H1 (cell line): ENCODE measurements around the gene DIP2B. TPM values are rescaled to one million over a fixed set of nuclear protein-coding genes. Genes with fewer than 3 reads are reported as not detected.

Source experiments
- CTCF ChIA-PET: fragments of 300-600 bp; sonication (Branson Sonifier 250); formaldehyde crosslinking; loops from one replicate; lab custom pipeline; 2021; ENCODE audit not compliant: partially characterized antibody; lab: Charles Lee
- POLR2A ChIA-PET: fragments of 300-600 bp; sonication (Branson Sonifier 250); formaldehyde crosslinking; loops from one replicate; lab custom pipeline; 2021; ENCODE audit warnings: inconsistent platforms; ENCODE audit not compliant: partially characterized antibody; lab: Charles Lee
- DNase-seq, 2 experiments: peaks; one replicate each; pipeline versions ENCODE4 v3.0.0 to v3.0.0-alpha.2; 2010 to 2022; ENCODE audit warnings: low spot score in 2 of 2, low read depth in 1 of 2, mixed read lengths in 1 of 2
- FAIRE-seq: peaks from 2 replicates; lab custom pipeline; 2011; peaks lifted over from hg19 to GRCh38; lab: Jason Lieb, UNC
- H2AFZ ChIP-seq: 2 replicates; pipeline ENCODE4 v1.8.1; 2012; ENCODE audit warnings: low read length, inconsistent platforms
- H2AK5ac ChIP-seq: 2 replicates; pipeline ENCODE4 v1.6.1; 2013; ENCODE audit warnings: low read depth, low read length
- H2BK120ac ChIP-seq: replicated peaks from 2 replicates; pipeline ENCODE3; 2013; ENCODE audit warnings: low read depth, low read length, inconsistent platforms
- H2BK12ac ChIP-seq: 2 replicates; pipeline ENCODE4 v1.6.1; 2013; ENCODE audit warnings: low read depth, low read length
- H2BK15ac ChIP-seq: 2 replicates; pipeline ENCODE4 v1.6.1; 2013; ENCODE audit warnings: low read length
- H2BK20ac ChIP-seq: 2 replicates; pipeline ENCODE4 v1.6.1; 2013; ENCODE audit warnings: low read length
- H2BK5ac ChIP-seq: 2 replicates; pipeline ENCODE4 v1.6.1; 2013; ENCODE audit warnings: low read depth, low read length
- H3K14ac ChIP-seq: 2 replicates; pipeline ENCODE4 v1.6.1; 2013; ENCODE audit warnings: inconsistent platforms; ENCODE audit not compliant: insufficient read length
- H3K18ac ChIP-seq: 2 replicates; pipeline ENCODE4 v1.6.1; 2013; ENCODE audit warnings: low read length; ENCODE audit errors: extremely low read depth
- H3K23ac ChIP-seq: 2 replicates; pipeline ENCODE4 v1.6.1; 2013; ENCODE audit warnings: inconsistent platforms; ENCODE audit not compliant: insufficient read length
- H3K23me2 ChIP-seq: 2 replicates; pipeline ENCODE4 v1.6.1; 2013; ENCODE audit warnings: low read depth, low read length
- H3K27ac ChIP-seq: 2 replicates; pipeline ENCODE4 v1.6.1; 2011; ENCODE audit warnings: low read depth, low read length, inconsistent platforms
- H3K27me3 ChIP-seq, 4 experiments: replicated peaks in 1 of 4; 1 replicate in 1 of 4; 2 replicates in 3 of 4; pipeline versions ENCODE4 v1.6.1 to v1.8.1; 2011 to 2013; ENCODE audit warnings: low read length in 3 of 4, mild to moderate bottlenecking in 3 of 4, inconsistent platforms in 2 of 4, mixed read lengths in 2 of 4, moderate library complexity in 1 of 4; ENCODE audit not compliant: control insufficient read depth in 3 of 4, insufficient read depth in 3 of 4; ENCODE audit errors: extremely low read depth in 1 of 4
- H3K36me3 ChIP-seq, 4 experiments: 2 replicates each; pipeline versions ENCODE4 v1.6.1 to v1.8.1; 2011 to 2013; ENCODE audit warnings: mild to moderate bottlenecking in 4 of 4, low read length in 3 of 4, moderate library complexity in 2 of 4, control low read depth in 1 of 4, inconsistent platforms in 1 of 4; ENCODE audit not compliant: insufficient read depth in 4 of 4, control insufficient read depth in 2 of 4
- H3K4ac ChIP-seq: replicated peaks from 2 replicates; pipeline ENCODE3; 2013; ENCODE audit warnings: low read length, low read depth, mixed read lengths, inconsistent platforms; ENCODE audit not compliant: insufficient read length
- H3K4me1 ChIP-seq, 4 experiments: replicated peaks in 1 of 4; 1 replicate in 1 of 4; 2 replicates in 3 of 4; pipeline versions ENCODE4 v1.6.1 to v1.8.1; 2011 to 2013; ENCODE audit warnings: low read length in 3 of 4, inconsistent platforms in 2 of 4, mixed read lengths in 1 of 4; ENCODE audit not compliant: insufficient read depth in 4 of 4, control insufficient read depth in 3 of 4
- H3K4me2 ChIP-seq, 2 experiments: 2 replicates each; pipeline versions ENCODE4 v1.6.1 to v1.8.1; 2011 to 2013; ENCODE audit warnings: low read depth in 2 of 2, low read length in 2 of 2, control low read depth in 1 of 2, inconsistent platforms in 1 of 2, mild to moderate bottlenecking in 1 of 2; ENCODE audit not compliant: insufficient read depth in 1 of 2
- H3K4me3 ChIP-seq, 4 experiments: fragments of 200-600, 300-600 bp in 1 of 4; sonication (generic), shearing (Covaris generic), sonication (Bioruptor Twin) in 1 of 4; 2 replicates each; pipeline versions ENCODE4 v1.5.1 to v1.8.1; 2011 to 2016; ENCODE audit warnings: low read length in 4 of 4, low read depth in 3 of 4, control low read depth in 2 of 4, inconsistent platforms in 2 of 4, mild to moderate bottlenecking in 2 of 4, mixed read lengths in 1 of 4, moderate library complexity in 1 of 4; ENCODE audit not compliant: insufficient read depth in 2 of 4; ENCODE audit errors: extremely low read depth in 1 of 4
- H3K56ac ChIP-seq: replicated peaks from 2 replicates; pipeline ENCODE3; 2013; ENCODE audit warnings: low read depth, mild to moderate bottlenecking, mixed read lengths, low read length, inconsistent platforms; ENCODE audit not compliant: insufficient read length
- H3K79me1 ChIP-seq: 2 replicates; pipeline ENCODE4 v1.6.1; 2013; ENCODE audit warnings: low read depth, low read length, control low read depth
- H3K79me2 ChIP-seq, 2 experiments: 2 replicates each; pipeline versions ENCODE4 v1.6.1 to v1.8.1; 2012 to 2013; ENCODE audit warnings: low read length in 2 of 2, mild to moderate bottlenecking in 2 of 2, inconsistent platforms in 1 of 2; ENCODE audit not compliant: insufficient read depth in 2 of 2, control insufficient read depth in 1 of 2
- H3K9ac ChIP-seq, 4 experiments: replicated peaks in 1 of 4; 1 replicate in 1 of 4; 2 replicates in 3 of 4; pipeline versions ENCODE4 v1.6.1 to v1.8.1; 2011 to 2013; ENCODE audit warnings: low read depth in 3 of 4, low read length in 3 of 4, control low read depth in 2 of 4, mild to moderate bottlenecking in 2 of 4, moderate library complexity in 2 of 4, inconsistent platforms in 1 of 4; ENCODE audit errors: extremely low read depth in 1 of 4
- H3K9me3 ChIP-seq, 2 experiments: 2 replicates each; pipeline versions ENCODE4 v1.6.1 to v1.8.1; 2012 to 2013; ENCODE audit warnings: mild to moderate bottlenecking in 2 of 2, moderate library complexity in 2 of 2, control low read depth in 1 of 2, inconsistent platforms in 1 of 2, low read depth in 1 of 2, low read length in 1 of 2, mixed read lengths in 1 of 2; ENCODE audit not compliant: insufficient read depth in 2 of 2
- H4K20me1 ChIP-seq, 2 experiments: replicated peaks in 1 of 2; 2 replicates each; pipeline versions ENCODE3 to v1.8.1; 2011 to 2013; ENCODE audit warnings: inconsistent platforms in 2 of 2, low read length in 2 of 2, mild to moderate bottlenecking in 1 of 2; ENCODE audit not compliant: insufficient read depth in 2 of 2, control insufficient read depth in 1 of 2
- H4K5ac ChIP-seq: 2 replicates; pipeline ENCODE4 v1.6.1; 2013; ENCODE audit warnings: low read length, low read depth, mixed read lengths, inconsistent platforms; ENCODE audit not compliant: insufficient read length
- H4K8ac ChIP-seq: 2 replicates; pipeline ENCODE4 v1.8.0; 2013; ENCODE audit warnings: mild to moderate bottlenecking, moderate library complexity, low read length, inconsistent platforms; ENCODE audit not compliant: insufficient read depth; ENCODE audit errors: extremely low read depth
- H4K91ac ChIP-seq: replicated peaks from 2 replicates; pipeline ENCODE3; 2013; ENCODE audit warnings: low read length, mixed read lengths, inconsistent platforms; ENCODE audit not compliant: insufficient read length
- CHD2 ChIP-seq: IDR thresholded peaks from 2 replicates; pipeline ENCODE4 v1.6.1; 2012; ENCODE audit warnings: low read length, improper control_type of control experiment
- EZH2 ChIP-seq: fragments of 200-600 bp; sonication (generic); IDR thresholded peaks from 2 replicates; pipeline ENCODE4 v1.7.1; 2012; ENCODE audit warnings: low read depth, mild to moderate bottlenecking, moderate library complexity, low read length, inconsistent platforms; ENCODE audit not compliant: severe bottlenecking
- FOSL1 ChIP-seq: IDR thresholded peaks from 2 replicates; pipeline ENCODE4 v1.6.1; 2011; ENCODE audit warnings: mild to moderate bottlenecking, low read depth, low read length, moderate library complexity; ENCODE audit not compliant: insufficient read depth
- KDM4A ChIP-seq: IDR thresholded peaks from one replicate; pipeline ENCODE4 v1.7.1; 2012; ENCODE audit warnings: low read depth, mild to moderate bottlenecking, moderate library complexity, low read length, inconsistent platforms; ENCODE audit not compliant: severe bottlenecking
- KDM5A ChIP-seq: fragments of 200-600 bp; IDR thresholded peaks from 2 replicates; pipeline ENCODE4 v1.7.1; 2012; ENCODE audit warnings: mild to moderate bottlenecking, low read length, inconsistent platforms, mixed read lengths
- POLR2AphosphoS5 ChIP-seq: IDR thresholded peaks from 2 replicates; pipeline ENCODE4 v1.6.1; 2011; ENCODE audit warnings: low read depth, low read length
- SIX5 ChIP-seq: IDR thresholded peaks from 2 replicates; pipeline ENCODE4 v1.6.1; 2011; ENCODE audit warnings: mild to moderate bottlenecking, low read depth, low read length
- SP2 ChIP-seq: IDR thresholded peaks from 2 replicates; pipeline ENCODE4 v1.6.1; 2012; ENCODE audit warnings: mild to moderate bottlenecking, low read length, inconsistent platforms
- SP4 ChIP-seq: IDR thresholded peaks from 2 replicates; pipeline ENCODE4 v1.6.1; 2012; ENCODE audit warnings: low read length, inconsistent platforms
- YY1 ChIP-seq: IDR thresholded peaks from 2 replicates; pipeline ENCODE4 v1.6.1; 2011; ENCODE audit warnings: low read depth, mild to moderate bottlenecking, low read length
- ZNF274 ChIP-seq: IDR thresholded peaks from 2 replicates; pipeline ENCODE4 v1.7.0; 2012; ENCODE audit warnings: low read length, borderline replicate concordance; ENCODE audit errors: extremely low read depth
- polyA plus RNA-seq, 7 experiments: library from polyadenylated mRNA; depleted of rRNA in 3 of 7; stranded (reverse) in 5 of 7; unstranded in 2 of 7; fragments of >200 nt in 5 of 7; fragments of 200-250 nt in 2 of 7; gene quantifications; 1 replicate in 5 of 7; 2 replicates in 1 of 7; 4 replicates in 1 of 7; pipeline versions ENCODE4 v1.2.1 to v1.2.3, GENCODE V29; 2011 to 2013; ENCODE audit warnings: missing spikeins in 2 of 7, mixed read lengths in 2 of 7
- total RNA-seq: library from RNA; stranded (reverse); fragmentation: NEBNext Ultra II Directional; extraction: Animal tissue kit (Norgen Biotek cat#: 25700); gene quantifications from 2 replicates; pipeline ENCODE4 v1.2.1, GENCODE V29; 2021

The DIP2B gene
- total and polyA plus RNA-seq, 2 of the 8 experiments (the other 6 are each of a cell fraction or from before 2014, with no cell fraction given) = 11.1 to 29.6 TPM

GRCh38 chr12:50533971-50534370 is 29.2 kb downstream of the DIP2B start:
- Histone ChIP-seq H3K14ac (no peak overlapping the region), H3K4me1 (peaks cover 0 to 17% (median 5%) of the 10 kb centered on the region in 4 experiments; a peak in 4 of 7 replicates)
- CTCF ChIA-PET = no interaction called here

More at GRCh38 chr12:50533971-50534370, 29.2 kb downstream of the DIP2B start:
- H2BK5ac ChIP-seq = no peak overlapping the region
- DNase-seq = no peak
- peaks cover 4 to 66% of the 10 kb centered on the region in 2 experiments for H3K79me2 ChIP-seq
- H4K8ac ChIP-seq = no peak overlapping the region
- POLR2A ChIA-PET = no interaction called here
- H3K79me1 ChIP-seq = peaks cover 13% of the 10 kb centered on the region; the same call in 1 of the 2 replicates
- no peak for FAIRE-seq
- H4K20me1 ChIP-seq = peaks cover 0 to 5% of the 10 kb centered on the region in 2 experiments
- H3K23ac ChIP-seq = no peak overlapping the region
- no peak overlapping the region for H2BK20ac ChIP-seq
- no peaks in the 10 kb centered on the region for H3K23me2 ChIP-seq
- no peaks in the 10 kb centered on the region for H3K27me3 ChIP-seq
- H4K91ac ChIP-seq = no peak overlapping the region
- no peak overlapping the region for H3K27ac ChIP-seq
- no peak overlapping the region for H2AK5ac ChIP-seq
- H3K4me2 ChIP-seq = no peak overlapping the region
- H3K56ac ChIP-seq = no peak overlapping the region
- H2BK15ac ChIP-seq = no peak overlapping the region
- no peak overlapping the region for H3K9ac ChIP-seq
- no peak overlapping the region for H3K4me3 ChIP-seq
- no peaks in the 10 kb centered on the region; a peak in 1 of 8 replicates for H3K36me3 ChIP-seq
- no peak overlapping the region for H2BK12ac ChIP-seq
- H3K4ac ChIP-seq = no peak overlapping the region
- no peak for TF ChIP-seq ZNF274
- no peak for TF ChIP-seq KDM4A
- no peak for TF ChIP-seq FOSL1
- TF ChIP-seq SIX5 = no peak
- no peak for TF ChIP-seq EZH2
- no peak for TF ChIP-seq POLR2AphosphoS5
- TF ChIP-seq SP2 = no peak
- no peak for TF ChIP-seq YY1
- no peak for TF ChIP-seq CHD2
- no peak for TF ChIP-seq SP4
- TF ChIP-seq KDM5A = no peak
- H3K18ac ChIP-seq = no peak overlapping the region
- H2BK120ac ChIP-seq = no peak overlapping the region
- no peak overlapping the region for H4K5ac ChIP-seq
- H2AFZ ChIP-seq = no peak overlapping the region
- H3K9me3 ChIP-seq = no peaks in the 10 kb centered on the region
